Measurements from ENCODE around the gene FBL.

Gene FBL

GRCh38 chr19:39830847-39831246 is 15.3 kb downstream of the FBL start:
- Histone ChIP-seq H3K27ac (ENCODE audit: low read depth, low read length) (no peak overlapping the region), H2AFZ (ENCODE audit: low read depth, low read length, severe bottlenecking) (no peak overlapping the region), H3F3A (ENCODE audit: insufficient read depth) (peaks cover 13% of the 10 kb centered on the region), H3K79me2 (ENCODE audit: insufficient read depth, low read length) (no peaks in the 10 kb centered on the region), H3K27me3 (ENCODE audit: low read length) (no peaks in the 10 kb centered on the region), H3K9ac (ENCODE audit: low read length) (no peak overlapping the region), H3K9me2 (replicated peaks; ENCODE audit: insufficient read depth, low read length) (no peaks in the 10 kb centered on the region), H3K9me3 (ENCODE audit: insufficient read depth, low read length) (no peaks in the 10 kb centered on the region), H3K4me2 (ENCODE audit: low read depth, low read length, poor library complexity, severe bottlenecking) (no peak overlapping the region), H4K20me1 (ENCODE audit: low read depth, low read length) (no peaks in the 10 kb centered on the region), H3K36me3 (ENCODE audit: low read length) (peaks cover 1% of the 10 kb centered on the region; the same call in 1 of the 2 replicates), H3K4me3 (ENCODE audit: insufficient read depth, low read length, poor library complexity, severe bottlenecking) (no peak overlapping the region)
- no peak for TF ChIP-seq CTCF (IDR thresholded peaks at IDR 0.05; ENCODE audit: insufficient read depth, low read length, poor library complexity, severe bottlenecking)
- TF ChIP-seq EZH2phosphoT487 (conservative IDR thresholded peaks at IDR 0.05; ENCODE audit: low read length): no peak

GRCh38 chr19:39830406-39830805 is 15.8 kb downstream of the FBL start:
- Histone ChIP-seq H3K4me2 (ENCODE audit: low read depth, low read length, poor library complexity, severe bottlenecking) (no peak overlapping the region), H3K9me3 (ENCODE audit: insufficient read depth, low read length) (no peaks in the 10 kb centered on the region), H3F3A (ENCODE audit: insufficient read depth) (peaks cover 9% of the 10 kb centered on the region), H3K27me3 (ENCODE audit: low read length) (no peaks in the 10 kb centered on the region), H3K4me3 (ENCODE audit: insufficient read depth, low read length, poor library complexity, severe bottlenecking) (no peak overlapping the region), H3K9me2 (replicated peaks; ENCODE audit: insufficient read depth, low read length) (no peaks in the 10 kb centered on the region), H3K79me2 (ENCODE audit: insufficient read depth, low read length) (no peaks in the 10 kb centered on the region), H2AFZ (ENCODE audit: low read depth, low read length, severe bottlenecking) (no peak overlapping the region), H3K27ac (ENCODE audit: low read depth, low read length) (no peak overlapping the region), H3K36me3 (ENCODE audit: low read length) (no peaks in the 10 kb centered on the region), H3K9ac (ENCODE audit: low read length) (no peak overlapping the region), H4K20me1 (ENCODE audit: low read depth, low read length) (no peaks in the 10 kb centered on the region)
- no peak for TF ChIP-seq CTCF (IDR thresholded peaks at IDR 0.05; ENCODE audit: insufficient read depth, low read length, poor library complexity, severe bottlenecking)
- TF ChIP-seq EZH2phosphoT487 (conservative IDR thresholded peaks at IDR 0.05; ENCODE audit: low read length): no peak

GRCh38 chr19:39829702-39830275 is 16.4 kb downstream of the FBL start:
- Histone ChIP-seq H3K9ac (ENCODE audit: low read length) (no peak overlapping the region), H3K9me2 (replicated peaks; ENCODE audit: insufficient read depth, low read length) (no peaks in the 10 kb centered on the region), H2AFZ (ENCODE audit: low read depth, low read length, severe bottlenecking) (no peak overlapping the region), H3K79me2 (ENCODE audit: insufficient read depth, low read length) (no peaks in the 10 kb centered on the region), H3K4me2 (ENCODE audit: low read depth, low read length, poor library complexity, severe bottlenecking) (no peak overlapping the region), H4K20me1 (ENCODE audit: low read depth, low read length) (no peaks in the 10 kb centered on the region), H3F3A (ENCODE audit: insufficient read depth) (peaks cover 6% of the 10 kb centered on the region), H3K27me3 (ENCODE audit: low read length) (no peaks in the 10 kb centered on the region), H3K36me3 (ENCODE audit: low read length) (no peaks in the 10 kb centered on the region), H3K4me3 (ENCODE audit: insufficient read depth, low read length, poor library complexity, severe bottlenecking) (no peak overlapping the region), H3K9me3 (ENCODE audit: insufficient read depth, low read length) (no peaks in the 10 kb centered on the region), H3K27ac (ENCODE audit: low read depth, low read length) (no peak overlapping the region)
- TF ChIP-seq EZH2phosphoT487 (conservative IDR thresholded peaks at IDR 0.05; ENCODE audit: low read length) (no peak), CTCF (IDR thresholded peaks at IDR 0.05; ENCODE audit: insufficient read depth, low read length, poor library complexity, severe bottlenecking) (no peak)

All from SU-DHL-6 (cell line).